Heart left ventricle (tissue), 16 donors: ENCODE measurements around the gene DNTT. TPM values are rescaled to one million over a fixed set of nuclear protein-coding genes. Genes with fewer than 3 reads are reported as not detected.

Source experiments
- ATAC-seq, 4 donors: fragments of 200-7000 bp; cut with Tn5 transposase; one replicate each; pipeline ENCODE4 v1.9.1; 2020 to 2022; ENCODE audit warnings: moderate library complexity in 4 of 4, mild to moderate bottlenecking in 3 of 4, moderate number of reproducible peaks in 1 of 4
- DNase-seq, 5 donors: peaks; one replicate each; pipeline ENCODE4 v3.0.0-alpha.2; 2020
- H3K27ac ChIP-seq, 12 donors: fragments of 200-600 bp; sonication (generic) in 4 of 12; one replicate each; pipeline versions ENCODE4 v1.5.0 to v1.8.0; 2016 to 2022; ENCODE audit warnings: mild to moderate bottlenecking in 2 of 12
- H3K27me3 ChIP-seq, 9 donors: fragments of 200-600 bp; sonication (generic) in 2 of 9; one replicate each; pipeline versions ENCODE4 v1.5.1 to v1.8.0; 2016 to 2022; ENCODE audit warnings: mild to moderate bottlenecking in 3 of 9
- H3K36me3 ChIP-seq, 9 donors: fragments of 200-600 bp; sonication (generic) in 2 of 9; one replicate each; pipeline versions ENCODE4 v1.5.0 to v1.8.0; 2018 to 2022; ENCODE audit warnings: mild to moderate bottlenecking in 2 of 9
- H3K4me1 ChIP-seq, 12 donors: fragments of 200-600 bp; sonication (generic) in 4 of 12; one replicate each; pipeline versions ENCODE4 v1.5.0 to v1.8.0; 2016 to 2022; ENCODE audit warnings: mild to moderate bottlenecking in 3 of 12
- H3K4me3 ChIP-seq, 12 donors: fragments of 200-600 bp; sonication (generic) in 4 of 12; one replicate each; pipeline versions ENCODE4 v1.5.0 to v1.8.0; 2017 to 2022; ENCODE audit warnings: mild to moderate bottlenecking in 9 of 12, moderate library complexity in 4 of 12
- H3K9me3 ChIP-seq, 12 donors: fragments of 200-600 bp; sonication (generic) in 4 of 12; one replicate each; pipeline versions ENCODE4 v1.5.0 to v1.8.0; 2016 to 2022; ENCODE audit warnings: mild to moderate bottlenecking in 1 of 12
- POLR2A ChIP-seq, 2 donors: fragments of 450-650 bp; IDR thresholded peaks; one replicate each; pipeline ENCODE4 v1.6.1; 2017; ENCODE audit warnings: antibody characterized with exemption in 2 of 2, mild to moderate bottlenecking in 2 of 2, moderate library complexity in 2 of 2
- WGBS, 4 donors: extraction: QIAGEN DNeasy Blood & Tissue Kit in 2 of 4; methylation state at CpG; one replicate each; pipeline versions ENCODE4 v1.1.5 to v1.1.7; 2013 to 2018; 5-methylcytosine and 5-hydroxymethylcytosine counted together
- intact Hi-C, 10 donors: fragments of 100-400 bp; cut with DNase I; formaldehyde crosslinking; loops; one replicate each; pipeline versions ENCODE4 v1.11.1 to v1.14.2; 2022
- polyA plus RNA-seq, 2 donors: library from polyadenylated mRNA; stranded (reverse); fragments of 200-250 nt; gene quantifications; one replicate each; pipeline ENCODE4 v1.2.3, GENCODE V29; 2013
- total RNA-seq, 9 donors: library from RNA; depleted of rRNA in 2 of 9; stranded (reverse); fragments of >200 nt in 2 of 9; fragmentation: NEBNext Ultra II Directional in 3 of 9; extraction: Animal tissue kit (Norgen Biotek cat#: 25700) in 3 of 9; gene quantifications; one replicate each; pipeline versions ENCODE4 v1.1.0 to v1.2.4, GENCODE V29; 2016 to 2023
- TF ChIP-seq, protein P1 (sequence below), 12 donors: fragments of 200-600 bp; sonication (generic) in 4 of 12; IDR thresholded peaks; one replicate each; pipeline versions ENCODE4 v1.5.0 to v1.8.0; 2018 to 2022; ENCODE audit warnings: antibody characterized with exemption in 12 of 12, mild to moderate bottlenecking in 5 of 12
- donor health status: ischemic (EF 13 %, LVEDD 7.1; RV severe dilation, severe dysfunction).
- donor health status: healthy with polysubstance abuse.
- donor health status: DM: no; HTN: yes; CAD: no.
- donor health status: DM: no; HTN: no; CAD: no.
- donor health status: ischemic (EF 25% LVEDD 6.9; RV normal size, moderate dysfunction).
- donor health status: ischemic (EF 25% LVEDD 5.7; RV mildly dilated, moderate dysfunction).
- donor health status: healthy.
- donor health status: DM: yes; HTN: yes; CAD: no.
- donor health status: ischemic (EF 35%, LVEDD 5.7; RV mildly dilated, moderate dysfunction).
- donor health status: nonischemic (EF 11% LVEDD 7.7; RV severe dilation, severe dysfunction).
- donor health status: DM: yes; HTN: yes; CAD: no.
- donor health status: PGD.
- donor health status: ischemic (EF 29% LVEDD 5.4; RV normal size, mild dysfunction).
- donor health status: nonischemic (EF 23%, LVEDD 6.1; RV moderate dilation, normal function).

DNTT gene
- total and polyA plus RNA-seq, 11 donors = not detected

DNA sequence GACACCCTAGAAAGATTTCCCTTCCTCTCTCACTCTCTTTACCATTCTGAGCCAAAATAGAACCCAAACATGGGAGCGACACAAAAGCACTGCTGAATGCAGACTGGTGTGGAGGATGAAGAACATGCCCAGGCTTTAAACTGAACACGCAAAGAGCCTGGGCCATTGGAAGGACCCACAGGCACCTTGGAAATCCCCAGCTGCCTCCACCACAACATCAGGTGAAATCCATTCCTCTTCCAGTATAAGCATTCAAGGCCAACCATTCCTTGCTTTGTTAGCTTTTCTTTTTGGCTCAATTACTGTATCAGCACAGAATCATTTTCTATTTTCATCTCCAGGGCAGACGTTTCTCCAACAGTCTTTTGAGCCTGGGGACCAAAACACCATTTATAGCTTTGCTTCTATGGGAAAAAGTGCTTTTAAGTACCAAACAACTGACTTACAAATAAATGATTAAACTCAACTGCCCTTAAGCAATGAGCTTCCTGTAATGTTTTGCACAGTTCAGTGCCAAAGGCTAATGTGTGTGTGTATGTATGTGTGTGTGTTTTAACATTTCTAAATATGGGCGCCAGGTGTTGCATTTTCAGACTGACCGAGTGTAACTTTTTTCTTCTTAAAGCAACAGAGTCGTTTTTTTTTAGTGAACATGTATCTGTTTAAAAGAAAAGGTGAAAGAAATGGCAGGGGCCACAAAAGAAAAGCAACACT is 16.7 kb upstream of the DNTT start:
- no peak for TF ChIP-seq POLR2A (IDR thresholded peaks at IDR 0.05)
- intact Hi-C loops = loop anchor here in 1 of 10 donors (5.0 kb wide), 1 partner anchor 55 kb away; no protein-coding TSS in a partner anchor

DNA sequence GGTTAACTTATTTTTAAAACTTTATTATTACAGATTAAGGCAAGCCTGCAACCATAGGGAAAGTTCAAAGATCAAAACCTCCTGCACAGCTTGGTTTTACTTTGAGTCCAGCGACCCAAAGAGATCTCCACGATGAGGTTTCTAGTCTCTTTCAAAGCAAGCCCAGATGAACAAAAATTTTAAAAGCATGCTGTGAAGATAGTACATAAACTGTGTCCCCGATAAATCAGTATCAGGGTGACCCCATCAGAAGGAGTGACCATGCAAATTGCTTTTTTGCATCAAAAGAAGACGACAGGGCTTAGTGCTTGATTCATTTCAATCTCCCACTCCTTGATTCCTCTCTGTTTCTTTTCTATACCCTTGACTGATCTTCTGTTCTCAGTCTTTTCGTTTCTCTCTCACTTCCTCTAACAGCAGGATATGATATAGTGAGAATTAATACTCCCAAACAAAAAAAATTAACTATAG is 16.0 kb upstream of the DNTT start:
- DNase-seq = no peak
- H3K27ac ChIP-seq = peak overlapping the region in 1 of 12 donors; percentile 12
- H3K27me3 ChIP-seq = peaks cover 0 to 46% (median 0%) of the 10 kb centered on the region in 9 donors
- no peaks in the 10 kb centered on the region for H3K36me3 ChIP-seq
- peaks cover 0 to 12% (median 0%) of the 10 kb centered on the region in 12 donors for H3K4me1 ChIP-seq
- TF ChIP-seq, protein P1, sequence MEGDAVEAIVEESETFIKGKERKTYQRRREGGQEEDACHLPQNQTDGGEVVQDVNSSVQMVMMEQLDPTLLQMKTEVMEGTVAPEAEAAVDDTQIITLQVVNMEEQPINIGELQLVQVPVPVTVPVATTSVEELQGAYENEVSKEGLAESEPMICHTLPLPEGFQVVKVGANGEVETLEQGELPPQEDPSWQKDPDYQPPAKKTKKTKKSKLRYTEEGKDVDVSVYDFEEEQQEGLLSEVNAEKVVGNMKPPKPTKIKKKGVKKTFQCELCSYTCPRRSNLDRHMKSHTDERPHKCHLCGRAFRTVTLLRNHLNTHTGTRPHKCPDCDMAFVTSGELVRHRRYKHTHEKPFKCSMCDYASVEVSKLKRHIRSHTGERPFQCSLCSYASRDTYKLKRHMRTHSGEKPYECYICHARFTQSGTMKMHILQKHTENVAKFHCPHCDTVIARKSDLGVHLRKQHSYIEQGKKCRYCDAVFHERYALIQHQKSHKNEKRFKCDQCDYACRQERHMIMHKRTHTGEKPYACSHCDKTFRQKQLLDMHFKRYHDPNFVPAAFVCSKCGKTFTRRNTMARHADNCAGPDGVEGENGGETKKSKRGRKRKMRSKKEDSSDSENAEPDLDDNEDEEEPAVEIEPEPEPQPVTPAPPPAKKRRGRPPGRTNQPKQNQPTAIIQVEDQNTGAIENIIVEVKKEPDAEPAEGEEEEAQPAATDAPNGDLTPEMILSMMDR (IDR thresholded peaks at IDR 0.05) = no peak
- TF ChIP-seq POLR2A (IDR thresholded peaks at IDR 0.05) = no peak
- WGBS, 4 donors = 56 to 61% (median 58%) methylated on average over 5 of the region's 5 CpGs
- intact Hi-C loops = loop anchor here in 1 of 10 donors (5.0 kb wide), 1 partner anchor 56 kb away; no protein-coding TSS in a partner anchor
- H3K9me3 ChIP-seq = no peaks in the 10 kb centered on the region
- no peak for ATAC-seq
- H3K4me3 ChIP-seq = no peak overlapping the region

More for the DNA sequence above, 16.7 kb upstream of the DNTT start:
- 32 to 39% (median 35%) methylated on average over 6 of the region's 6 CpGs for WGBS, 4 donors
- Histone ChIP-seq H3K4me3 (no peak overlapping the region), H3K36me3 (no peaks in the 10 kb centered on the region), H3K27ac (peak overlapping the region in 1 of 12 donors; percentile 12), H3K9me3 (no peaks in the 10 kb centered on the region), H3K27me3 (peaks cover 0 to 46% (median 0%) of the 10 kb centered on the region in 9 donors), H3K4me1 (peaks cover 0 to 12% (median 0%) of the 10 kb centered on the region in 12 donors)
- DNase-seq (no peak), ATAC-seq (no peak)

DNA sequence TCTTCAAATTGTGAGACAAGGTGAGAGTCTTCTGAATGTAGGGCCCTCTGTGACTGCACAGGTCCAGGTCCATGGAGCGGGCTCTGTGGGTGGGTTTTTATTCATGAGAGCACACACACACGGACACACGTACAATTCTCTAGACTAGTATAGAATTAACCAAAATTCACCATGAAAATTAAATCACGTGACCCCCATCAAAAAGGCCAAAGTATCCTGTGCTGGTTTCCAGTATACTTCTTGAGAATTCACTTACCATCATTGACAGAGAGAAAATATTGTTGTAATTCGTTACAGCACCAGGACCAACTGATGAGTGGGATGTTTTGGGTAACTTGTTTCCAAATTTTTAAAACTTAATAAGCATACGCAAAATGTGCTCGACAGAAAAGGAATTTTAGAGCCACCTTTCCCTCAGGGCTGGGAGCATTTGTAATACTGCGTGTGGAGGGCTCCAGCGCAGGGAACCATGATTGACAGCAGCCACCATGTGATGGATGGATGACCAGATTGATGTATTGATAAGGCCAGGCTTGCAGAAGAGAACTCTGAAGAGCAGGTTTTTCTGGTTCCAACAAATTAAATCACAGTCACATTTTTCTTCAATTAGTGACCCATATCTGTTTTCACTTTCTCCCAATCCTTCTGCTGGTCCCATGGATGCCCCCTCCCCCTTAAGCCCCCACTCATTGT is 14.9 kb upstream of the DNTT start:
- H3K4me1 ChIP-seq = peaks cover 0 to 12% (median 0%) of the 10 kb centered on the region in 12 donors
- H3K9me3 ChIP-seq = no peaks in the 10 kb centered on the region
- TF ChIP-seq, protein P1 (IDR thresholded peaks at IDR 0.05) = no peak
- no peak for TF ChIP-seq POLR2A (IDR thresholded peaks at IDR 0.05)
- ATAC-seq = no peak
- WGBS, 4 donors = 89 to 94% (median 91%) methylated on average over 9 of the region's 9 CpGs
- no peak overlapping the region for H3K27ac ChIP-seq
- H3K36me3 ChIP-seq = no peaks in the 10 kb centered on the region
- no peak overlapping the region for H3K4me3 ChIP-seq
- intact Hi-C loops = loop anchor here in 1 of 10 donors (5.0 kb wide), 1 partner anchor 57 kb away; no protein-coding TSS in a partner anchor
- DNase-seq = no peak
- H3K27me3 ChIP-seq = peaks cover 0 to 49% (median 0%) of the 10 kb centered on the region in 9 donors

DNA sequence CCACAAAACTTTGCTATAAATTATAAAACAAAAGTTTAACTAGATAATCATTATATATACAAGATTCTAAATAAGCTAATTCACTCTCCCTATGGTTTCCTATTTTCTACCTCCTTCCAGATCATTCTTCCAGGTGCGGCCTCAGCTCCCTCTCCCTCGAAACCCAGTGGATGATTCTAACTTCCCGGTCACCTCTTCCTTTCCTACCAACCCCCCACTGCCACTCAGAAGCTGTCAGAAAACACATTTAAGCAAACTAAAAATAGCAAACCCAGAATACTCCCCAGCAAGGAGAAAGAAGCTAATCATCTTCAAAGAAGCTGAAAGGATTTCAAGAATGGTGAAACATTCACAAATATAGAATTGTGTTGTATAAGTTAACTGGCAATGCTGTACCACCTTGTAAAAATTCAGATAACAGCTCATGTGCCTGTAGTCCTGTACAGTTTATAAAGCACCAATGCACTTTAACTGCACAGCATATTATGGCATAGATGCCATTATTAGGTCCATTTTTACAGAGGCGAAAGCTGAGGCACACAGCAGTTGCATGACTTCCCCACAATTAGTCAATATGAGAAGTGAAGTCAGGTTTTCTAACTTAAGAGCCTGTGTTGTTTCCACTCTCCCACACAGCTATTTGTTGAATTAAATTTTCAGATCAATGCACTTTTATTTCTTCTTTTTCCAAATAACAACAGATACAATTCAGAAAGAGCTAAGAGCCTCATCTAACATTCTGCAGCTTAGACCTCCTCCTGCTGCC is 13.7 kb upstream of the DNTT start:
- 62 to 77% (median 69%) methylated on average over 4 of the region's 4 CpGs for WGBS, 4 donors
- intact Hi-C loops = loop anchor here in 6 of 10 donors (2.0 to 5.0 kb wide), 4 partner anchors 63 to 598 kb away; partner anchors contain the start of gene TCTN3 (in 1 of the 6)
- Histone ChIP-seq H3K9me3 (no peaks in the 10 kb centered on the region), H3K4me1 (peaks cover 0 to 12% (median 0%) of the 10 kb centered on the region in 12 donors), H3K36me3 (no peaks in the 10 kb centered on the region), H3K4me3 (no peak overlapping the region), H3K27ac (no peak overlapping the region), H3K27me3 (peaks cover 0 to 46% (median 3%) of the 10 kb centered on the region in 9 donors)
- ATAC-seq (no peak), DNase-seq (no peak)
- TF ChIP-seq, protein P1 (IDR thresholded peaks at IDR 0.05) = no peak
- TF ChIP-seq POLR2A (IDR thresholded peaks at IDR 0.05) = no peak
